ENCODE data around the gene APBB1IP.
"Not testable (repeated sequence)": the region's sequence is repeated elsewhere in the genome, so short reads cannot be mapped to it uniquely, and the experiment has no call there.

APBB1IP gene

GRCh38 chr10:26556748-26557640 is 118.9 kb downstream of the APBB1IP start:
- no peak for DNase-seq (ENCODE audit: low read depth in 2 of 2)

- DNase-seq (ENCODE audit: low read depth in 2 of 2) = no peak
Observed at GRCh38 chr10:26557641-26558014, 119.5 kb downstream of the APBB1IP start.

GRCh38 chr10:26566525-26567350 is 128.6 kb downstream of the APBB1IP start:
- no peak for DNase-seq (ENCODE audit: low read depth in 2 of 2)

- no peak for DNase-seq (ENCODE audit: low read depth in 2 of 2)
Observed at GRCh38 chr10:26567351-26567721, 129.2 kb downstream of the APBB1IP start.

- no peak for DNase-seq (ENCODE audit: low read depth in 2 of 2)
Observed at GRCh38 chr10:26571655-26572054, 133.5 kb downstream of the APBB1IP start.

- no peak for DNase-seq (ENCODE audit: low read depth in 2 of 2)
Observed at GRCh38 chr10:26573674-26574073, 135.5 kb downstream of the APBB1IP start.

- no peak for DNase-seq (ENCODE audit: low read depth in 2 of 2)
Observed at GRCh38 chr10:26574783-26575182, 136.6 kb downstream of the APBB1IP start.

- DNase-seq (ENCODE audit: low read depth in 2 of 2) = not testable (repeated sequence)
Observed at GRCh38 chr10:26578371-26578770, 140.2 kb downstream of the APBB1IP start.

GRCh38 chr10:26579256-26580063 is 141.3 kb downstream of the APBB1IP start:
- no peak for DNase-seq (ENCODE audit: low read depth in 2 of 2)

GRCh38 chr10:26586211-26586610 is 148.1 kb downstream of the APBB1IP start:
- no peak for DNase-seq (ENCODE audit: low read depth in 2 of 2)

GRCh38 chr10:26588611-26589010 is 150.5 kb downstream of the APBB1IP start:
- DNase-seq (ENCODE audit: low read depth in 2 of 2) = no peak

- DNase-seq (ENCODE audit: low read depth in 2 of 2) = not testable (repeated sequence)
Observed at GRCh38 chr10:26589813-26590212, 151.7 kb downstream of the APBB1IP start.

GRCh38 chr10:26593896-26594295 is 155.8 kb downstream of the APBB1IP start:
- no peak for DNase-seq (ENCODE audit: low read depth in 2 of 2)

- DNase-seq (ENCODE audit: low read depth in 2 of 2) = not testable (repeated sequence)
Observed at GRCh38 chr10:26603283-26603682, 165.1 kb downstream of the APBB1IP start.

- not testable (repeated sequence) for DNase-seq (ENCODE audit: low read depth in 2 of 2)
Observed at GRCh38 chr10:26604320-26605093, 166.4 kb downstream of the APBB1IP start.

GRCh38 chr10:26606389-26606877 is 168.3 kb downstream of the APBB1IP start:
- DNase-seq (ENCODE audit: low read depth in 2 of 2) = not testable (repeated sequence)

GRCh38 chr10:26612151-26612915 is 174.2 kb downstream of the APBB1IP start:
- no peak for DNase-seq (ENCODE audit: low read depth in 2 of 2)

All from stimulated activated CD8-positive, alpha-beta memory T cell treated with anti-CD3 and anti-CD28 coated beads, Interleukin-2, amount 100 ng/mL, for 48 hours (primary cell).